NCI-H2171 (cell line): ENCODE data around the gene CCDC187.

Source experiments
- DNase-seq: peaks from one replicate; lab custom pipeline; 2025; lab: John Stamatoyannopoulos, UW

Gene CCDC187

GRCh38 chr9:136339173-136339957 lies 35.5 kb upstream of the CCDC187 start:
- DNase-seq = no peak

GRCh38 chr9:136338511-136338910 lies 34.6 kb upstream of the CCDC187 start:
- no peak for DNase-seq

- DNase-seq = no peak
Observed at GRCh38 chr9:136337416-136338395, 33.8 kb upstream of the CCDC187 start.

DNA sequence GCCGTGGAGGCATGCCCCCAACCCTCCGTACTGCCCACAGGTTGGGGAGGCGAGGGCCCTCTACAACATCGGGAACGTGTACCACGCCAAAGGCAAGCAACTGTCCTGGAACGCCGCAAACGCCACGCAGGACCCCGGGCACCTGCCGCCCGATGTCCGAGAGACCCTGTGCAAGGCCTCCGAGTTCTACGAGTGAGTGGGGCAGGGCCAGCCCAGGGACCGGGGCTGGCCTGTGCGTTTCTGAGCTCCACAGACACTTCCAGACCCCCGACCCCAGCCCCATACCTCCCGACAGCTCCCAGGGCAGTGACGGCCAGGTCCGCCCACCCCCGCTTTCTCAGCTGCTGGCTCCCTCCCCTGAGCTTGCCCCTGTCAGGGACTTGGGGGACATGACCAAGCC lies 33.0 kb upstream of the CCDC187 start:
- no peak for DNase-seq

DNA sequence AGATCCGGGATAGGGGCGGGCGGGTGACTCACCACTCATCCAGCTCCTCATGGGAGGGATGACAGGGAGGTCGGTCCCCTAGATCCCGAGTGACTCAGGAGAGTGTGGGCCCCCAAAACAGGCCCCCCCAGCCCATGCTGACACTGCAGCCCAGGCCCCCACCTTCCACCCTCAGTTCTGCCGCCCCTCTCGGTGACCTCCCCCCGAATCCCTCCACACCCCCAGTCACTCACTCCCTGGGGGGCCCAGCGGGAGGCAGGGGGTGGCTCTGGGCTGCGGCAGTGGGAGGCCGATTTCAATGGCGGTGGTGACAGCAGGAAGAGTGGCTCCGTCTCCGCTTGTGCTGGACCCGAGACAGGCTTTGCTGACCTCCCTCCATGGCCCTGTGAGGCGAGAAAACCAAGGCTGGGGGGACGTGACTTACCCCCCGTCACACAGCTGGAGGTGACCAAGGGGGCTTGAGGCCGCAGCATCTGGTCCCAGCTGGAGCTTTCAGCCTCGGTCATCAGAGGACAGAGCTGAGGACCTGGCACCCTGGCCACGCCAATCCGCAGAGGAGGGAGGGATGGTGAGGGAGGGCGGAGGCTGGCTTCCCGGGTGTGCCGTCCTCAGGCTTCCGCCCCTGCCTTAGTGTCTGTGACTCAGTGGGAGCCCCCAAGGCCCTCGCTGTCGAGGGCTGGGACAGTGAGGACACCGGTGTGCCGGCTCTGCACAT lies 32.4 kb upstream of the CCDC187 start:
- DNase-seq = no peak

DNA sequence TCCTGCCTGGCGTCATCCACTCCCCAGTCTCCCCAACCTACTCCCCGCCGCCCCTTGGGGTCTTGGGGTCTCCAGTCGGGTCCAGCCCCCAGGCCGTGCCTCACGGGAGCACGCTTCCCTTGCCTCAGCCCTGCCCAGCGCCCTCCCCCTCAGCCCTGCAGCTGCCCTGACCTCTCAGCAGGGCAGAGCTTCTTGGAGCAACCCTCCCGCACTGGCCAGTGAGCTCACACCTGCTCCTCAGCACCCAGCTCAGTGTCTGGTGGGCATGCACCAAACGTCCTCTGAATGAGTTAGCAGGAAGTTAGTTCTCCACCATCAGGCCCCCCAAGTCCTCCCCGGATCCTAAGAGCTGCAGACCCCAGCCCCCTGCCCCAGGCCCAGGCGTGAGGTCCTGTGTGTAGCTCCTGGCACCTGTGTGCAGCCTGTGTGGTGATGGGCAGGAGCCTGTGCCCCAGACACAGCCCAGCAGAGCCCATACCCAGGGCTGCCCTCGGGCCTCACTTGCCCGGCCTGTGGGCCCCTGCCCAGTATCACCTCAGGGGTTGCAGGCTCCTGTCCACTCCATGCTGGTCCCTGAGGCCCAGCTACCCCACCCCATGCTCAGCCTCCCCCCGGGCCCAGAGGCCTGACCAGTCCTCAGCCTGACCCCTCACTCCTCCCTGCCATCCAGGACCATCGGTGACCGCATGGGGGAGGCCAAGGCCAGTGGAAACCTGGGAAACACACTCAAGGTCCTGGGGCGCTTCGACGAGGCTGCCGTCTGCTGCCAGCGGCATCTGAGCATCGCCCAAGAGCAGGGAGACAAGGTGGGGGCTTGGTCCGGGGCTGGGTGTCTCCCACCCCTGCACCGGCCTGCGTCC lies 31.6 kb upstream of the CCDC187 start:
- no peak for DNase-seq

DNA sequence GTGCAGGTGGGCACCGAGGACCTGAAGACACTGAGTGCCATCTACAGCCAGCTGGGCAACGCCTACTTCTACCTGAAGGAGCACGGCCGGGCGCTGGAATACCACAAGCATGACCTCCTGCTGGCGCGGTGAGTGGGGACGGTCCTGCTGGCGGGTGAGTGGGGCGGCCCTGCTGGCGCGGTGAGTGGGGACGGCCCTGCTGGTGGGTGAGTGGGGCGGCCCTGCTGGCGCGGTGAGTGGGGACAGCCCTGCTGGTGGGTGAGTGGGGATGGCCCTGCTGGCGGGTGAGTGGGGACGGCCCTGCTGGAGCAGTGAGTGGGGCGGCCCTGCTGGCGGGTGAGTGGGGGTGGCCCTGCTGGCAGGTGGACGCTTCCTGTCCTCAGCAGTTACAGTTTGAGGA lies 30.6 kb upstream of the CCDC187 start:
- DNase-seq = no peak

DNA sequence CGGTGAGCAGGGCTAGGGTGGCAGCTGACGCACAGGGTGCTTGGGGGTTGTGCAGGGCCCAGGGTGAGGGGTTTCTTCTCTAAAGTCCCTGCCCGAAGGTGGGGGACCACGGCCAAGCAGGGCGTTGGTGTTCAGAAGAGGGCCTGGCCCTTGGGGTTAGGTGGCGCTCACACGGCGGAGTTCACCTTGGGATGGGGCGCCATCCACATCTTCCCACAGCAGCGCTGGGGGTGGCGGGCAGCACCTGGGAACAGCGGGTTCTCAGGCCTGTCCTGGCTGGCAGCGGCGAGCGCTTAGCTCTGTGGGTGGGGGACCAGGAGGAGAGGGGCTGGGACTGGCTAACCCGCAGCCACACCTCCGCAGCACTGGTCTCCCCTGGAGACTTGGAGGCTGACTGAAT lies 29.6 kb upstream of the CCDC187 start:
- no peak for DNase-seq

- no peak for DNase-seq
Observed at GRCh38 chr9:136333045-136333444, 29.2 kb upstream of the CCDC187 start.

DNA sequence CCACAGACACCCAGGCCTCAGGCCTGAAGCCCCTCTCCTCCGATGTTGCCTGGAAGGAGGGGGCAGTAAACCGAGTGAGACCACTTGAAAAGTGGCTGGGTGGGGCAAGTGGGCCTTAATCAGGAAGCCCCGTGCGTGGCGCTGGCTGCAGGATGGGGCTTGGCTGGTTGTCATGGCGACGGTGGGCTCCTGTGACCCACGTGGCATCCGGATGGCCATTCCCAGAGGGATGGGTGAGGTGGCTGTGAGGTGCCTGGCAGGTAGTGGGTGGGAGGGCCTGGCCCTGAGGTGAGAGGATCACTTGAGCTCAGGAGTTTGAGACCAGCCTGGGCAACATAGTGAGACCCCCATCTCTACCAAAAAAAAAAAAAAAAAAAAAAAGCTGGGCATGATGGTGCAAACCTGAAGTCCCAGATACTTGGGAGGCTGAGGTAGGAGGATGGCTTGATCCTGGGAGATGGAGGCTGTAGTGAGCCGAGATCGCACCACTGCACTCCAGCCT lies 28.6 kb upstream of the CCDC187 start:
- DNase-seq = no peak

- no peak for DNase-seq
Observed at GRCh38 chr9:136331556-136332481, 27.9 kb upstream of the CCDC187 start.

- DNase-seq = no peak
Observed at GRCh38 chr9:136331030-136331429, 27.1 kb upstream of the CCDC187 start.

- DNase-seq = no peak
Observed at GRCh38 chr9:136330406-136330990, 26.6 kb upstream of the CCDC187 start.

DNA sequence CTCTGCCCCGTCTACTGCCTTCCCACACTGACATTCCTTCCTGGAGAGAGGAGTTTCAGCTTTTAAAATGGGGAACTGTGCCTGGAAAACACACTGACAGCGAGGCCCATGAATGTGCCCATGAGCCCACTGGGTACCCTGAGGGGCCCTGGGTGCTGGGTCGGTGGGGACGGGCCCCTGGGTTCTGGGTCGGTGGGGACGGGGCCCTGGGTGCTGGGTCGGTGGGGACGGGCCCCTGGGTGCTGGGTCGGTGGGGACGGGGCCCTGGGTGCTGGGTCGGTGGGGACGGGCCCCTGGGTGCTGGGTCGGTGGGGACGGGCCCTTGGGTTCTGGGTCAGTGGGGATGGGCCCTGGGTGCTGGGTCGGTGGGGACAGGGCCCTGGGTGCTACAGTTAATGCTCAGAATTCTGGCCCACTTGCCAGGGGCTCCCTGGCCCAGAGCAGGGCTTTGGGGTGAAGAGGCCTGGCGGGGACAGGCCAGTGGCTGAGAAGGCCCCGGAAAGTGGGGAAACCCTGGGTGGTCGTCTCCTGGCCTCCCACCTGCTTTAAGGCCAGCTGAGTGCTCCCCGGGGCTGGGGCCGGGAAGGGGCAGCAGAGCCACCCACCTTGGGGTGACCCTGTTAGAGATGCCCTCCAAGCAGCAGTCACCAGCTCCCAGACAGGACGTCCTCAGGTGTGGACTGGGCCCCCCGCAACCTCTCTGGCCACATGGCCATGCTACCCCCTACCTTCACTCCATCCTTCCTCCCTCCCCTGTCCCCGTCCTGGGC lies 25.9 kb upstream of the CCDC187 start:
- no peak for DNase-seq

GRCh38 chr9:136329211-136329627 lies 25.3 kb upstream of the CCDC187 start:
- no peak for DNase-seq

DNA sequence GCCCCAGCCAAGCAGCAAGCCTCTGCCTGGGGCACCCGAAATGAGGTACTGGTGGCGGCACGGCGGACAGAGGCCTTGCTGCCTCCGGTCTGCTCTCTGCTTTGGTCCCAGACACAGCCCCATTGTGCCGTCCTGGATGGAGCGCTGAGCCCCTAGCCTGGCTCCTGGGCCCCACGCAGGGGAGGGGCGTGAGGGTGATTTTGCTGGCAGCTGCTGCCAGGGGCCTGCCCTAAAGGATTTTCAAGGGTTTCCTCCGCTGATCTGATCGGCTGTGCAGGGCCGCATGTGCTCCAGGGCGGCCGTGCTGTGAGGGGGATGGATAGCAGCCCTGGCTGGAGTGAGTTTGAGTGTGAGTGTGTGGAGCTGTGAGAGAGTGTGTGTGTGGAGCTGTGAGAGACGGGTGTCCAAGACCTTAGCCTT lies 24.7 kb upstream of the CCDC187 start:
- no peak for DNase-seq

DNA sequence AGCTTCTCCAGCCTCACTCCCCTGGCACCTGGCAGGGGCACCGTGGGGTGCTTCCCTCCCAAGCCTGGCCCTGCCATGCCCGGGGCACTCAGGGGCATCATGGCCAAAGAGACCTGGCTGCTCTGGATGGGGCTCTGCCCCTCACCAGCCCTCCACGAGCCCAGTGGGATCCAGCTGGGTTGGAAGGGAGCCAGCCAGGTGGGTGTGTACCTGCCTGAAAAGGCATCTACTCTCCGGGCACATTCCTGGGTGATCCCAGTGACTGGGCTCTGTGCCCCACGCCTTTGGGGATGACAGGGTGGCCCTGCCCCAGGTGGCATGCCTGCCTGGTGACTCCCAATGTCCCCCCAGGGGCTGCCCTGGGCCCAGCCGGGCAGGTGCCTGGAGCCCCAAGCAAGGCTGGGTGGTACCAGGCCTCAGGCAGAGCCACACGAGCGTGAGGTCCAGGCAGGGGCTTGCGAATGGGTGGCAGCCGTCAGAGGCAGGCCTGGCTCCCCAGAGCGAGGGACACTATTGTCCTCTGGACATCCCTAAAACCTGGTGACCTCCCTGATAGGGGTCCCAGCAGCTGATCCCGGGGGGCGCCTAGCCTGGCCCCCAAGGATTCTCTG lies 24.2 kb upstream of the CCDC187 start:
- peak; percentile 38 for DNase-seq

DNA sequence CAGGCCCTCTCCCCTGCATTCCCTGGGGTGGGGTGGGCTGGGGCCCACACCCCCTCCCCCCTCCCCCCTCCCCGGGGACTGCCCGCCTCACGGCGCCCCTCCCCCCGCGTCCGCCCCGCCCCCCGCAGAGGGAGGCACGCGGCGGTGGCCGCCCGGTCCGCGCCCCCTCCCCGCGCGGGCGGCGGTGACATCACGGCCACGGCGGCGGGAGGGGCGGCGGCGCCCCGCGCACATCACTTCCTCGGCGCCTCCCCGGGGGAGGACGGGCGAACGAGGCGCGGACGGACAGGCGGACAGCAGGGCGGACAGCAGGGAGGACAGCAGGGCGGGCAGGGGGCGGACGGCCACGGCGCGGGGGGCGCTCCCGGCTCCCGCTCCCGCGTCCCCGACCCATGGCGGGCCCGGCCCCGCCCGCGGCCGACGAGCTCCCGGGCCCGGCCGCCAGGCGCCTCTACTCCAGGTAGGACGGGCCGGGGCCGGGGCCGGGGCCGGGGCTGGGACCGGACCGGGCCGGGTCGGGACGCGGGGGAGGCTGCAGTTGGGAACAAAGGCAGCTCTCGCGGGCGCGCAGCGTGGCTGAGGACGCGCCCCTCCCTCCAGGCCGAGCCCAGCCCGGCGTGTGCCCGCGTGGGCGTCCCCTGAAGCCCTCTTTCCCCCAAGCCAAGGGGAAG lies 23.5 kb upstream of the CCDC187 start, which contains the start of gene GPSM1:
TSS of gene GPSM1 (plus strand) at position 236 of the 671 bp plus-strand sequence. CDS start at position 393, 157 bp downstream.
- DNase-seq = peak; percentile 51
